ENCODE measurements around the gene TTLL10.

TTLL10 gene

GRCh38 chr1:1204425-1204920, 30.8 kb downstream of the TTLL10 start:
- DNase-seq (ENCODE audit: low read depth in 4 of 4, low spot score in 1 of 4), result no peak

- DNase-seq (ENCODE audit: low read depth in 4 of 4, low spot score in 1 of 4), result no peak
Measured at GRCh38 chr1:1204998-1205768, 31.5 kb downstream of the TTLL10 start.

- DNase-seq (ENCODE audit: low read depth in 4 of 4, low spot score in 1 of 4), result no peak
Measured at GRCh38 chr1:1205769-1206375, 32.2 kb downstream of the TTLL10 start.

GRCh38 chr1:1206376-1206965, 32.8 kb downstream of the TTLL10 start, which contains the start of gene TNFRSF18:
Gene TNFRSF18, minus strand, starts transcription at chr1:1206592. Its CDS starts 21 bp downstream, at chr1:1206571.
- DNase-seq (ENCODE audit: low read depth in 4 of 4, low spot score in 1 of 4), result peak in 1 of 4 experiments; percentile 49

GRCh38 chr1:1206966-1207531, 33.4 kb downstream of the TTLL10 start:
- no peak for DNase-seq (ENCODE audit: low read depth in 4 of 4, low spot score in 1 of 4)

GRCh38 chr1:1207571-1207892, 33.9 kb downstream of the TTLL10 start:
- no peak for DNase-seq (ENCODE audit: low read depth in 4 of 4, low spot score in 1 of 4)

DNA sequence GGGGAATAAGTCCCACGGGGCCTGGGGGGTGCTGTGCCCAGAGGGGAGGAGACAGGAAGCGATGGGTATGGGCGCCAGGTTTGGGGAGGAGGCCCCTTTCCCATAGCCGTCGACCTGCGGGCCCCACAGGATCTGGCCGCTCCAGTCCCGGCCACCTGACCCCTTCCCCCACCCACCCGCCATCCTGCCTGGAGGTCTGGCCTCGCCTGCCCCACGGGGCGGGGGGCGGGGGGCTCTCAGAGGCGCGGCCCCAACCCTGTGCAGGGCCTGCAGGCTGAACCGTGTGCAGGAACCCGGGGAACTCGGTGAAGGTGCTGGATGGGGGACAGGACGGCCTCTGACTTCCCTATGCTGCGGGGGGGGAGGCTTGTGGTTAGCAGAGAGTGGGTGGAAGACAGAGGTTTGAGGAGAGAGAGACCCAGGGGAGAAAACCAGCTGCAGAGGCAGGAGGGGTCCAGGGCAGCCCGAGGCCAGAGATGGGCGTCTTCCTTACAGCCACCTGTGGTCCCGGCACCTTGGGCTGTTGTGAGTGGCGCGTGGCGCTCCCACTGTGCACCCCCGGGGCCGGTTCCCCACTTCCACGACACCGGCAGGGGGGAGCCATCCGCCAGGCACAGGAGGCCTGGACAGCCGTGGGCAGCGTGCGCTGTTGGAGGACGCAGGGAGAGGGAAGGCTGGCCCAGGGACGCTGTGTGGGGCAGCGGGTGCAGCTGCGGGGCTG, 35.2 kb downstream of the TTLL10 start:
- DNase-seq (ENCODE audit: low read depth in 4 of 4, low spot score in 1 of 4), result peak in 1 of 4 experiments; percentile 52

DNA sequence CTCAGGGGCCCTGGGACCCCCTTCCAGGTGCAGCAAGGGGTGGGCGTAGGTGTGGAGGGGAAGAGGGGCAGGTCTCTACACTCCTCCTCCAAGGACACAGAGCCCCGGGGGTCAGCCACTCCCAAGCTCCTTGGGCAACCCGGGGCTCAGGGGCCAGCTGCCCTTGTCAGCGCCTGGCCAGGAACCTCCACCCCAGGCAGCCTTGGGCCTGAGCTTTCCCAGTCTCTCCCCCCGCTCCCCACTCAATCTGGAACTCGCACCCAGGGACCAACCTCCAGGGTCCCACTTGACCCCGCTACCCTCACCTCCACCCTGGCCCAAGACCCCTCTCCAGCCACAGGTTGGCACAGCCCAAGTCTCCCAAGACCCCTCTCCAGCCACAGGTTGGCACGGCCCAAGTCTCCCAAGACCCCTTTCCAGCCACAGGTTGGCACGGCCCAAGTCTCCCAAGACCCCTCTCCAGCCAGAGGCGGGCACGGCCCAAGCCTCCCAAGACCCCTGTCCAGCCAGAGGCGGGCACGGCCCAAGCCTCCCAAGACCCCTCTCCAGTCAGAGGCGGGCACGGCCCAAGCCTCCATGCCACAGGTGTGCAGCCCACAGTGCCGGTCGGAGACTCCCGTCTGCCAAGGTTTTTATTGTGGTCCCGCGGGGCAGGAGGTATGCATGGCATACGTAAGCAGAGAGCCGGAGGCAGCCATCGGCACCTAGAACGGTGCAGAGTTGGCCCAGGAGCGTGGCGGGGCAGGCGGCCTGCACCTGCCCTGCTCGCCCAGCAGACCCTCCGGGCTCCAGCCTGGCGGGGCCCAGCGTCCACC, 37.3 kb downstream of the TTLL10 start:
- DNase-seq (ENCODE audit: low read depth in 4 of 4, low spot score in 1 of 4), result no peak

GRCh38 chr1:1211541-1212441, 38.1 kb downstream of the TTLL10 start:
- DNase-seq (ENCODE audit: low read depth in 4 of 4, low spot score in 1 of 4), result no peak

DNA sequence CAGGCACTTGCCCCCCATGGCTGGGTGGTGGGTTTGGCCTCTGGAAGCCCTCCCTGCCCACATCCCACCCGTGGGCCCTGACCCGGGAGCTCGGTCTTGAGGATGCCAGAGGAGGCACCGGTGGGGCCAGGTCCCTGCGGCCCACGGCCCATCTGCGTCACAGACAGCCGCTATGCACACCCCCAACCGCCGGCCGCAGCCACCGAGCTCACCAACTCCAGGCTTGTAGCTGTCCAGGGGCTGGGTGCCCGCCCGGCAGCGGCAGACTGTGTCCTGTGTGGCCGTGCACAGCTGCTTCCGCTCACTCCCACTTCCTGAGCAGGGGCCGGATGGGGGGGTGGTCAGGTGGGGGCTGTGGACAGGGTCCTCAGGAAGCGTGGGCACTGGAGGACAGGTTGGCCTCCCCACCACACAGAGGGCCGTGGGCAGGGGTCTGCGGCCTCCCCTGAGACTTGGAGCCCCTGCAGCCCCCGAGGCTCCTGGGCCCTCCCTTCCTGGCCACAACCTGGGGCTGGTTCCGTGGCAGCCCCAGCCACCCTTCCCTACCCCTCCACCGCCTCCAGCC, 39.2 kb downstream of the TTLL10 start:
- peak in 1 of 4 experiments; percentile 42 for DNase-seq (ENCODE audit: low read depth in 4 of 4, low spot score in 1 of 4)

GRCh38 chr1:1213345-1214265, 39.9 kb downstream of the TTLL10 start, which contains the start of gene TNFRSF4:
Gene TNFRSF4, minus strand, starts transcription at chr1:1214153. Its CDS starts 26 bp downstream, at chr1:1214127.
- peak in 1 of 4 experiments; percentile 59 for DNase-seq (ENCODE audit: low read depth in 4 of 4, low spot score in 1 of 4)

- no peak for DNase-seq (ENCODE audit: low read depth in 4 of 4, low spot score in 1 of 4)
Measured at GRCh38 chr1:1215080-1215676, 41.5 kb downstream of the TTLL10 start.

DNA sequence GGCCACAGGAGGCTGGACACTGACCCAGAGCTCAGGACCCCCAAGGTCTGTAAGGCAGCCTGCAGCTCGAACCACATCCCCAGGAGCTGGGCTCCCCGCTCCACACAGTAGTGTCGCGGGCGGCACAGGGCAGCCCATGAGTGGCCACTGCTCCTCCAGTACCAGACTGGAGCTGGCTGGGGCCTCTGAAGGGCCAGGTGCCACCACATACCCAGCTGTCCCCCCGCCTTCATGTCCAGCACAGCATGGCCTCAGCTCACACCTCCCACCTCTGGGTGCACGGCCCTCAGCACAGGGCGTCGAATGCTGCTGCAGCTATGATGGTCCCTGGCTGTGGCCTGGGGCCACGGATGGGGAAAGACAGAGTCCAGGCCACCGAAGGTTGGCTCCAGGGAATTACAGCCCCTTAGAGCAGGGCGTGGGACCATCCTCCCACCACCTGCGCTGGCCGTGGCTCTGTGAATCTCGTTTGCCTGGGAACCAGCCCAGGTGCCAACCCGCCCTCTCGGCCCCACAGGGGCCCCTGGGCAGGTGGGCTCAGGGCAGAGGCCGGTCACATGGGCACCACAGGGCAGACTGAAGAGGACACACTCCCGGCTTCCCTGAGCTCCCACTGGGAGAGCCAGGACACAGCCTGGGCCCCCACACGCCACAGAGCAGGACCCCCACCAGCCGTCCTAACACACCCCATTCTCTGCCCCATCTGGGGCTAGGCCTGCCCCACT, 42.4 kb downstream of the TTLL10 start:
- DNase-seq (ENCODE audit: low read depth in 4 of 4, low spot score in 1 of 4), result no peak

GRCh38 chr1:1216770-1217620, 43.3 kb downstream of the TTLL10 start:
- peak in 1 of 4 experiments; percentile 29 for DNase-seq (ENCODE audit: low read depth in 4 of 4, low spot score in 1 of 4)

DNA sequence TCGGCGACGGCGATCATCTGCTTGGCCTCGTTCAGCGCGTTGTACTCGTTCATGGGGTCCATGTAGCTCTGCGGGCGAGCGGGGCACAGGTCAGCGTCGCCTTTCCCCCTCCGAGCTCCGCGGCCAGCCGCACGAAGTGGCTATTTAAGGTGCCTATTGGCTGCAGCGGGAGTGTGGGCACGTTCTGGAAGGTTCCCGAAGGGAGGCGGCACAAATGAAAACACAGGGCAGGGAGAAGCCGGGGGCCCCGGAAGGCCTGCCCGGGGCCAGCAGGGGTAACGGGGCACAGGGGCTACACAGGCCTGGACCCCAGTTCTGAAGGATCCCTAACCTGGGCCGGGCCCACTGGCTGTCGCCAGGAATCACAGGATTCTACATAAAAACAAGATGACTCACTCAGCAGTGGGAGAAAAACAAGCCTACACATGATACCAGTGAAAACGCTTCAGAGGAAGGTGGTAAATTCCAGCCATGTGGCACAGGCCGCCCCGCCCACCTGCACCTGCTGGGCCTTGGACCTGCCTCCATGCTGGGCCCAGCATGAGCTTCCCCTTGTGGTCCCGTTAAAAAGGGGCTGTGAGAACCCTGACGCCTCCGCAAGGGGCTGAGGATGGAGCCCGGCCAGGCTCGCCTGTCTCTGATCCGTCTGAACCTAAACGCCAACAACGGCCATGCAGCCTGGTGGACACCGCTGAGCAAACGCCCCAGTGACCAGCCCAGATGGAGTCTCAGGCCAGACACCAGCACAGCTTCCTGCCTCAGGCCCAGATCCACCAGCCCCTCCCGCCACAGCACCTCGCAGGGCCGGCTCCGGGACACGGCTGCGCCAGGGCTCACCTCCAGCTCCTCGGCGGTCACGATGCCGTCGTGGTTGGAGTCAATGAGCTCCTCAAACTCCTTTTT, 44.2 kb downstream of the TTLL10 start:
- DNase-seq (ENCODE audit: low read depth in 4 of 4, low spot score in 1 of 4), result peak in 1 of 4 experiments; percentile 51
